B cell (primary cell): ENCODE results near the gene SUSD4. TPM values are rescaled to one million over a fixed set of nuclear protein-coding genes. Genes with fewer than 3 reads are reported as not detected.

Experiments
- ATAC-seq: fragments of 200-7000 bp; cut with Tn5 transposase; one replicate; pipeline ENCODE4 v1.10.0; 2021; ENCODE audit warnings: low read depth, mild to moderate bottlenecking, moderate number of reproducible peaks, moderate library complexity
- CTCF ChIA-PET: fragments of 350-600 bp; sonication (Branson Sonifier 250); formaldehyde crosslinking; loops from one replicate; lab custom pipeline; 2021; ENCODE audit warnings: antibody characterized with exemption, inconsistent platforms; lab: Charles Lee
- POLR2A ChIA-PET: fragments of 350-600 bp; sonication (Branson Sonifier 250); formaldehyde crosslinking; loops from one replicate; lab custom pipeline; 2021; ENCODE audit warnings: antibody characterized with exemption; lab: Charles Lee
- DNase-seq: peaks from one replicate; pipeline ENCODE4 v3.0.0; 2013
- H2AFZ ChIP-seq: 2 replicates; pipeline ENCODE4 v1.6.1; 2012; ENCODE audit warnings: mild to moderate bottlenecking, low read depth, low read length; ENCODE audit not compliant: insufficient read depth, poor library complexity, severe bottlenecking
- H3K27ac ChIP-seq, 2 donors: 1 replicate in 1 of 2; 2 replicates in 1 of 2; pipeline ENCODE4 v1.5.1; 2012 to 2013; ENCODE audit warnings: low read length in 2 of 2, mild to moderate bottlenecking in 2 of 2, moderate library complexity in 1 of 2
- H3K27me3 ChIP-seq, 4 experiments: fragments of 200-600 bp in 1 of 4; sonication (generic) in 1 of 4; replicated peaks in 1 of 4; 1 replicate in 2 of 4; 2 replicates in 2 of 4; pipeline versions ENCODE4 v1.6.1 to v1.7.0; 2013 to 2016; ENCODE audit warnings: low read length in 3 of 4, mild to moderate bottlenecking in 2 of 4, mixed read lengths in 1 of 4, moderate library complexity in 1 of 4; ENCODE audit not compliant: insufficient read depth in 4 of 4, control insufficient read depth in 3 of 4; ENCODE audit errors: control extremely low read depth in 1 of 4
- H3K36me3 ChIP-seq, 2 experiments: replicated peaks in 1 of 2; 1 replicate in 1 of 2; 2 replicates in 1 of 2; pipeline versions ENCODE4 v1.6.1 to v1.7.1; 2013; ENCODE audit warnings: low read length in 1 of 2; ENCODE audit not compliant: insufficient read depth in 2 of 2, control insufficient read depth in 1 of 2; ENCODE audit errors: control extremely low read depth in 1 of 2, extremely low read depth in 1 of 2
- H3K4me1 ChIP-seq, 2 donors: fragments of 200-600 bp in 1 of 2; sonication (generic) in 1 of 2; 1 replicate in 1 of 2; 2 replicates in 1 of 2; pipeline versions ENCODE4 v1.5.1 to v1.6.1; 2013 to 2017; ENCODE audit warnings: low read length in 2 of 2; ENCODE audit not compliant: control insufficient read depth in 2 of 2, insufficient read depth in 2 of 2
- H3K4me2 ChIP-seq: replicated peaks from 2 replicates; pipeline ENCODE3; 2012; ENCODE audit warnings: mild to moderate bottlenecking, low read depth, low read length; ENCODE audit not compliant: poor library complexity, severe bottlenecking
- H3K4me3 ChIP-seq, 5 experiments: fragments of 200-600 bp in 1 of 5; sonication (generic) in 1 of 5; 1 replicate in 3 of 5; 2 replicates in 2 of 5; pipeline versions ENCODE4 v1.5.1 to v1.7.0; 2011 to 2016; ENCODE audit warnings: low read length in 4 of 5, mild to moderate bottlenecking in 4 of 5, low read depth in 2 of 5, control low read depth in 1 of 5, moderate library complexity in 1 of 5; ENCODE audit not compliant: insufficient read depth in 1 of 5; ENCODE audit errors: control extremely low read depth in 1 of 5, extremely low read depth in 1 of 5
- H3K79me2 ChIP-seq: fragments of 200-600 bp; sonication (generic); one replicate; pipeline ENCODE4 v1.6.0; 2016; ENCODE audit warnings: low read length; ENCODE audit not compliant: control insufficient read depth, insufficient read depth
- H3K9ac ChIP-seq: fragments of 200-600 bp; sonication (generic); 2 replicates; pipeline ENCODE4 v1.6.1; 2017; ENCODE audit warnings: mild to moderate bottlenecking, low read length, moderate library complexity
- H3K9me3 ChIP-seq, 3 donors: one replicate each; pipeline versions ENCODE4 v1.6.1 to v1.7.1; 2013; ENCODE audit warnings: low read length in 2 of 3; ENCODE audit not compliant: control insufficient read depth in 2 of 3, insufficient read depth in 1 of 3; ENCODE audit errors: control extremely low read depth in 1 of 3
- H4K20me1 ChIP-seq: 2 replicates; pipeline ENCODE4 v1.6.0; 2012; ENCODE audit warnings: mild to moderate bottlenecking, low read length; ENCODE audit not compliant: insufficient read depth, control insufficient read depth, poor library complexity, severe bottlenecking
- H3K27ac Mint-ChIP-seq: one replicate; pipeline ENCODE4 v1.8.0; 2021; ENCODE audit warnings: mixed read lengths
- H3K27me3 Mint-ChIP-seq: one replicate; pipeline ENCODE4 v1.8.0; 2021; ENCODE audit warnings: mixed read lengths
- H3K4me1 Mint-ChIP-seq: one replicate; pipeline ENCODE4 v1.8.0; 2021; ENCODE audit warnings: mixed read lengths
- H3K4me3 Mint-ChIP-seq: one replicate; pipeline ENCODE4 v1.8.0; 2021; ENCODE audit warnings: mixed read lengths
- H3K9me3 Mint-ChIP-seq: one replicate; pipeline ENCODE4 v1.8.0; 2022; ENCODE audit warnings: mixed read lengths; ENCODE audit not compliant: insufficient read depth
- EZH2 ChIP-seq: IDR thresholded peaks from 2 replicates; pipeline ENCODE4 v1.6.1; 2012; ENCODE audit warnings: borderline replicate concordance, low read depth, mild to moderate bottlenecking, moderate library complexity, low read length; ENCODE audit not compliant: insufficient read depth, poor library complexity, severe bottlenecking
- WGBS: methylation state at CpG from one replicate; pipeline ENCODE4 v1.1.5; 2013; ENCODE audit warnings: missing lambda C conversion rate; ENCODE audit not compliant: insufficient coverage; 5-methylcytosine and 5-hydroxymethylcytosine counted together
- intact Hi-C: fragments of 100-400 bp; cut with micrococcal nuclease; formaldehyde crosslinking; loops from one replicate; pipeline ENCODE4 v1.10.0; 2022
- polyA plus RNA-seq: library from polyadenylated mRNA; depleted of rRNA; stranded (reverse); fragments of >200 nt; gene quantifications from 2 replicates; pipeline ENCODE4 v1.2.3, GENCODE V29; 2012
- small RNA-seq: library from RNA; depleted of rRNA; stranded (forward); fragments of <200 nt; gene quantifications from one replicate; pipeline ENCODE3, GENCODE V24; 2012; ENCODE audit warnings: low replicate concordance, low read depth; ENCODE audit not compliant: insufficient read length
- total RNA-seq, 2 donors: library from RNA; stranded (reverse); fragments of 120-200 nt in 1 of 2; gene quantifications; 1 replicate in 1 of 2; 2 replicates in 1 of 2; pipeline versions ENCODE4 v1.2.3 to v1.2.4, GENCODE V29; 2013 to 2022
- TF ChIP-seq, protein P1 (sequence below): fragments of 200-600 bp; IDR thresholded peaks from one replicate; pipeline ENCODE4 v1.8.0; 2022; ENCODE audit warnings: antibody characterized with exemption, mild to moderate bottlenecking

The SUSD4 gene
- total and polyA plus RNA-seq, 2 donors (not counting 1 experiment from before 2014, with no cell fraction given), result 0.13 TPM; not detected in 1

DNA sequence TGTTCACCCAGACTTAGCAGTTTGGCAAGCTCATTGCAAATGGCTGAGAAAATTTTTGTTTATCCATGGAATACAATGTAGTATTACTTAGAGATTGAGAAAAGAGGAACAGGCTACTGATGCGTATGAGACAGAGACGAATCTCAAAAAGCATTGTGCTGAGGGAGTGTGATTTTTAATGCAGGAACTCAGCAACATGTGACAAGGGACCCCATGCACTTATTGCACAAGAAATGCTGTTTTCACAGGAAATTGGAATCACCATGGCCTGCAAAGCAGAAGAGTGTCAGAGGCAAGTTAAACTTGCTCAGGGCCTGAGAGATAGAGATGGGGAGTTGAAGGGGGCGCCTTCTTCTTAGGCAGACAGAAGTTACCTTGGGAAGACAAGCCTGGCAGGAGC, 188.3 kb downstream of the SUSD4 start:
- intact Hi-C loops, result no loop called here
- TF ChIP-seq EZH2, result no peak
- TF ChIP-seq, protein P1, sequence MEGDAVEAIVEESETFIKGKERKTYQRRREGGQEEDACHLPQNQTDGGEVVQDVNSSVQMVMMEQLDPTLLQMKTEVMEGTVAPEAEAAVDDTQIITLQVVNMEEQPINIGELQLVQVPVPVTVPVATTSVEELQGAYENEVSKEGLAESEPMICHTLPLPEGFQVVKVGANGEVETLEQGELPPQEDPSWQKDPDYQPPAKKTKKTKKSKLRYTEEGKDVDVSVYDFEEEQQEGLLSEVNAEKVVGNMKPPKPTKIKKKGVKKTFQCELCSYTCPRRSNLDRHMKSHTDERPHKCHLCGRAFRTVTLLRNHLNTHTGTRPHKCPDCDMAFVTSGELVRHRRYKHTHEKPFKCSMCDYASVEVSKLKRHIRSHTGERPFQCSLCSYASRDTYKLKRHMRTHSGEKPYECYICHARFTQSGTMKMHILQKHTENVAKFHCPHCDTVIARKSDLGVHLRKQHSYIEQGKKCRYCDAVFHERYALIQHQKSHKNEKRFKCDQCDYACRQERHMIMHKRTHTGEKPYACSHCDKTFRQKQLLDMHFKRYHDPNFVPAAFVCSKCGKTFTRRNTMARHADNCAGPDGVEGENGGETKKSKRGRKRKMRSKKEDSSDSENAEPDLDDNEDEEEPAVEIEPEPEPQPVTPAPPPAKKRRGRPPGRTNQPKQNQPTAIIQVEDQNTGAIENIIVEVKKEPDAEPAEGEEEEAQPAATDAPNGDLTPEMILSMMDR, result no peak
- Histone ChIP-seq H3K4me3 (no peak overlapping the region), H3K79me2 (no peaks in the 10 kb centered on the region), H3K36me3 (no peaks in the 10 kb centered on the region), H2AFZ (no peak overlapping the region), H3K4me2 (no peak overlapping the region), H3K27ac (no peak overlapping the region), H3K27me3 (peaks cover 0 to 7% (median 4%) of the 10 kb centered on the region in 4 experiments), H4K20me1 (no peaks in the 10 kb centered on the region), H3K9me3 (no peaks in the 10 kb centered on the region), H3K4me1 (no peaks in the 10 kb centered on the region), H3K9ac (no peak overlapping the region)
- ChIA-PET POLR2A (no interaction called here), CTCF (no interaction called here)
- H3K9me3 Mint-ChIP-seq, result no peaks in the 10 kb centered on the region
- WGBS, result 41% methylated on average over 3 of the region's 3 CpGs
- no peak overlapping the region for H3K4me3 Mint-ChIP-seq
- H3K4me1 Mint-ChIP-seq, result no peaks in the 10 kb centered on the region
- peaks cover 15% of the 10 kb centered on the region for H3K27me3 Mint-ChIP-seq
- no peak for DNase-seq
- H3K27ac Mint-ChIP-seq, result no peak overlapping the region
- ATAC-seq, result no peak

DNA sequence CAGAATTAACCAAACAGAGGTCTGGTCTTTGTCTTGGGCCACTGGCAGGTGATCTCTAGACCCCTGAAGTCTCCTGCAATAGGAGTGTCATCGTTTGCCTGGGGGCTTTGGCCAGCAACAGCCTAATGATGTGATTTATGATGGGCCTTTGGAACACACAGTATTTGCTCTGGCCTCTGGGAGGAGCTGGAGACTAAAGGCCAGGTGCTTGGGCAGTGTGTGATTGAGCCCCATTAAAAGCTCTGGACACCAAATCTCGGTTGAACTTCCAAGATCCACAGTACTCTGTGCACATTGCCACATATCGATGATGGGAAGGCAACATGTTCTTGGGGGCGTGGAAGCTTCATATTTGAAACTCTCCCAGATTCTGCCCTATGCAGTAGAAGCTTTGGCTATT, 188.9 kb downstream of the SUSD4 start:
- no peaks in the 10 kb centered on the region for H3K4me1 ChIP-seq
- no peak for ATAC-seq
- H3K27ac ChIP-seq, result no peak overlapping the region
- Mint-ChIP-seq H3K27ac (no peak overlapping the region), H3K27me3 (peaks cover 10% of the 10 kb centered on the region), H3K9me3 (no peaks in the 10 kb centered on the region), H3K4me3 (no peak overlapping the region), H3K4me1 (no peaks in the 10 kb centered on the region)
- ChIA-PET CTCF (no interaction called here), POLR2A (no interaction called here)
- no peak overlapping the region for H3K9ac ChIP-seq
- no peak overlapping the region for H2AFZ ChIP-seq
- no peak for DNase-seq
- H3K4me3 ChIP-seq, result no peak overlapping the region
- no peak overlapping the region for H3K4me2 ChIP-seq
- H3K36me3 ChIP-seq, result no peaks in the 10 kb centered on the region
- TF ChIP-seq EZH2, result no peak
- H3K27me3 ChIP-seq, result peaks cover 0 to 7% (median 3%) of the 10 kb centered on the region in 4 experiments
- 76% methylated on average over 3 of the region's 4 CpGs for WGBS
- no peaks in the 10 kb centered on the region for H4K20me1 ChIP-seq
- no peaks in the 10 kb centered on the region for H3K9me3 ChIP-seq
- intact Hi-C loops, result no loop called here
- no peaks in the 10 kb centered on the region for H3K79me2 ChIP-seq

Small RNA genes lying within 50 kb of the gene (small RNA-seq; reads per million reads assigned to genes)
- not detected for gene RNU4-57P

Other genes starting within 250 kb of the SUSD4 start
- gene TLR5, start 220.9 kb downstream of the SUSD4 start, total RNA-seq, result 0.19 TPM in 1 of 2 replicates, not detected in the other
- 0.06 and 0.21 TPM in 2 replicates for gene TLR5, start 220.9 kb downstream of the SUSD4 start, polyA plus RNA-seq
- gene CCDC185, start 29.2 kb upstream of the SUSD4 start, total RNA-seq, result not detected in 2 replicates
- not detected in 2 replicates for gene CCDC185, start 29.2 kb upstream of the SUSD4 start, polyA plus RNA-seq